Lower leg skin (tissue), 4 donors: ENCODE measurements around the gene SOX6. TPM values are rescaled to one million over a fixed set of nuclear protein-coding genes. Genes with fewer than 3 reads are reported as not detected.

Experiments
- DNase-seq, 2 donors: peaks; one replicate each; pipeline ENCODE4 v3.0.0-alpha.2; 2019; ENCODE audit warnings: low spot score in 2 of 2
- H3K4me3 ChIP-seq: fragments of 200-600 bp; sonication (generic); 2 replicates; pipeline ENCODE4 v1.5.1; 2017; ENCODE audit warnings: mild to moderate bottlenecking, low read depth; ENCODE audit not compliant: poor library complexity, severe bottlenecking
- POLR2A ChIP-seq, 2 donors: fragments of 450-650 bp; IDR thresholded peaks; one replicate each; pipeline ENCODE4 v1.6.1; 2016 to 2017; ENCODE audit warnings: antibody characterized with exemption in 2 of 2, mild to moderate bottlenecking in 1 of 2, moderate library complexity in 1 of 2
- WGBS, 2 donors: methylation state at CpG; one replicate each; pipeline ENCODE4 v1.1.5; 2018; 5-methylcytosine and 5-hydroxymethylcytosine counted together
- intact Hi-C: fragments of 100-400 bp; cut with DNase I; formaldehyde crosslinking; loops from one replicate; pipeline ENCODE4 v1.15.0; 2023; ENCODE audit warnings: low total_unique reads
- total RNA-seq, 4 donors: library from RNA; depleted of rRNA; stranded (reverse); fragments of >200 nt; gene quantifications; one replicate each; pipeline ENCODE4 v1.1.0, GENCODE V29; 2016
- TF ChIP-seq, protein P1 (sequence below), 3 donors: fragments of 450-650 bp; IDR thresholded peaks; one replicate each; pipeline ENCODE4 v1.5.1; 2016; ENCODE audit warnings: antibody characterized with exemption in 3 of 3, mild to moderate bottlenecking in 3 of 3, moderate library complexity in 2 of 3

The SOX6 gene
- total RNA-seq, 4 donors from 2014 or later = 11.2 to 31.8 (median 11.6) TPM

DNA sequence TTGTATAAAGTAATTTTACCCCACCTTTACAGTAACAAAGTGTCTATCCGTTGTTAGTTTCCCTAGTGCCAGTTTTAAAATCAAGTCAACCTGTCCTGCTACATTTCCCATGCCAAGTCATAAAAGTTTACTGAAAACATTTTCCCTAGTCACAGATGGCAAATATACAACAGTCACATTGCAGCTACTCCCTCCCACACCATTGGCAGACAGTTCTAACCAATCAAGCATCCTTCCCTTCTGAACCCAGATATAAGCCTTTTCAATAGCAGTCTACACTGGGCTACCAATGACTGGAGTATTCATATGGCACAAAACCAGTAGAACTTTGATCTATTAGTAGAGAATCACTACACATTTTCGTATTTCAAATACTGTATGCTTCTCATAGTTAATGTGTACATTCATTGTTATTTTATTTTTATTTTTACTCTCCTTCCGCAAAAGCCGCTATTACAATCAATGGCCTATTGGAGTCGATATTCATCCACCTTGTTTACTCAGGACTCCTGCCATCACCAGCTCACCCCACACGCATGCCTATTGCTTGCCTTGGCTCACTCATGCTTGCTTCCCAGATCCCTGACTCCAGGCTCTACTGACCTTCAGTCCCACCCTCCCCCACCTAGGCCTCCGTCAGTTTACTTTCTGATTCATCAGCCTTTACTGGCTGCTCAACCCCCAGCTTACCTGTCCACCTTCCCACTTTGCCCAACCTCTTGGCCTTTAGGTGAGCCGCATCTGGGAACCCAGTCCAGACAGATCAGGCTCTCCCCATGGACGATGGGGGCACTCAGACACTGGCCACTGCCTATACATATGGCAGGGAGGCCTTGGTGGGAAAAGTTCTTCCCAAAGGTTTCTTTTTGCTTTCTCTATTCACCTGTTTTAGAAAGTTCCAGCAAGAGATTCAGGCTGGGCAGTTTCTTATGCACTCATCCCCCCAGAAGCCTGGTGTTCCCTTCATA lies 408.4 kb downstream of the SOX6 start:
- H3K4me3 ChIP-seq = no peak overlapping the region
- DNase-seq = no peak
- intact Hi-C loops = no loop called here
- 82 to 91% methylated on average over 9 of the region's 9 CpGs for WGBS, 2 donors
- TF ChIP-seq, protein P1, sequence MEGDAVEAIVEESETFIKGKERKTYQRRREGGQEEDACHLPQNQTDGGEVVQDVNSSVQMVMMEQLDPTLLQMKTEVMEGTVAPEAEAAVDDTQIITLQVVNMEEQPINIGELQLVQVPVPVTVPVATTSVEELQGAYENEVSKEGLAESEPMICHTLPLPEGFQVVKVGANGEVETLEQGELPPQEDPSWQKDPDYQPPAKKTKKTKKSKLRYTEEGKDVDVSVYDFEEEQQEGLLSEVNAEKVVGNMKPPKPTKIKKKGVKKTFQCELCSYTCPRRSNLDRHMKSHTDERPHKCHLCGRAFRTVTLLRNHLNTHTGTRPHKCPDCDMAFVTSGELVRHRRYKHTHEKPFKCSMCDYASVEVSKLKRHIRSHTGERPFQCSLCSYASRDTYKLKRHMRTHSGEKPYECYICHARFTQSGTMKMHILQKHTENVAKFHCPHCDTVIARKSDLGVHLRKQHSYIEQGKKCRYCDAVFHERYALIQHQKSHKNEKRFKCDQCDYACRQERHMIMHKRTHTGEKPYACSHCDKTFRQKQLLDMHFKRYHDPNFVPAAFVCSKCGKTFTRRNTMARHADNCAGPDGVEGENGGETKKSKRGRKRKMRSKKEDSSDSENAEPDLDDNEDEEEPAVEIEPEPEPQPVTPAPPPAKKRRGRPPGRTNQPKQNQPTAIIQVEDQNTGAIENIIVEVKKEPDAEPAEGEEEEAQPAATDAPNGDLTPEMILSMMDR (IDR thresholded peaks at IDR 0.05) = no peak
- TF ChIP-seq POLR2A (IDR thresholded peaks at IDR 0.05) = no peak

- 93% methylated on average over 1 of the region's 1 CpG for WGBS, 2 donors
- peak; percentile 2 to 58 for DNase-seq
- TF ChIP-seq POLR2A (IDR thresholded peaks at IDR 0.05) = no peak
- TF ChIP-seq, protein P1 (IDR thresholded peaks at IDR 0.05) = no peak
Observed at GRCh38 chr11:15945726-15946125, 410.6 kb downstream of the SOX6 start.

DNA sequence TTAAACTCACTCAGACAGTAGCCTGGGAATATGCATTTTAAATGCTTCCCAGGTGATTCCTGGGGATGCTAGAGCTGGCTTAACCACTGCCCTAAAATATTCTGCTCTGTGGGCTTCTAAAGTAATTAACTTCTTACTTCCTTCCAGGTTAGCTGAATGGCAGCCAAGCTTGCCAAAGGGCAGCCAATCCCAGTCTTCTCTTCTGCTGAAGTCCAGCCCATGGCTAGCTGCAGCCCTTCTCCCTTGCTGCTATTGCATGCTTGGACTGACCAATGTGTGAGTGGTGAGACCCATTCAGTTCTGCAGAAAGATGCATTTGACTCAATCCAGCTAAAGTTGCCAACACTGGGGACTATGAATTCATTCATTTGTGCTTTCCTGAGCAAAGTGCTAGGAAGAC lies 411.9 kb downstream of the SOX6 start:
- peak; percentile 4 to 60 for DNase-seq
- intact Hi-C loops = no loop called here
- no peak overlapping the region for H3K4me3 ChIP-seq
- TF ChIP-seq POLR2A (IDR thresholded peaks at IDR 0.05) = no peak

More at GRCh38 chr11:15945726-15946125, 410.6 kb downstream of the SOX6 start:
- intact Hi-C loops = no loop called here
- no peak overlapping the region for H3K4me3 ChIP-seq

GRCh38 chr11:15943418-15944197 lies 412.7 kb downstream of the SOX6 start:
- WGBS, 2 donors = 73 to 75% methylated on average over 7 of the region's 7 CpGs
- intact Hi-C loops = no loop called here
- no peak overlapping the region for H3K4me3 ChIP-seq

GRCh38 chr11:15942936-15943335 lies 413.4 kb downstream of the SOX6 start:
- H3K4me3 ChIP-seq = no peak overlapping the region
- WGBS, 2 donors = 95 to 96% methylated on average over 9 of the region's 9 CpGs
- intact Hi-C loops = no loop called here
- DNase-seq = peak in 1 of 2 donors; percentile 76
- TF ChIP-seq, protein P1 (IDR thresholded peaks at IDR 0.05) = no peak
- no peak for TF ChIP-seq POLR2A (IDR thresholded peaks at IDR 0.05)

More at GRCh38 chr11:15943418-15944197, 412.7 kb downstream of the SOX6 start:
- TF ChIP-seq, protein P1 (IDR thresholded peaks at IDR 0.05) = no peak
- TF ChIP-seq POLR2A (IDR thresholded peaks at IDR 0.05) = no peak
- DNase-seq = peak in 1 of 2 donors; percentile 79

GRCh38 chr11:15942126-15942525 lies 414.2 kb downstream of the SOX6 start:
- peak in 1 of 2 donors; percentile 43 for DNase-seq
- TF ChIP-seq, protein P1 (IDR thresholded peaks at IDR 0.05) = no peak
- TF ChIP-seq POLR2A (IDR thresholded peaks at IDR 0.05) = no peak
- intact Hi-C loops = no loop called here
- 97 to 98% methylated on average over 7 of the region's 7 CpGs for WGBS, 2 donors
- H3K4me3 ChIP-seq = no peak overlapping the region
